Neuronal stem cell (in vitro differentiated cells): ENCODE results near the gene ATP8A2.

Experiments used
- DNase-seq: peaks from one replicate; pipeline ENCODE4 v3.0.0-alpha.2; 2013; ENCODE audit warnings: low spot score
- H2AFZ ChIP-seq: one replicate; pipeline ENCODE4 v1.6.1; 2013; ENCODE audit warnings: mild to moderate bottlenecking, low read length, inconsistent platforms
- H2AK5ac ChIP-seq: 2 replicates; pipeline ENCODE4 v1.6.1; 2013; ENCODE audit warnings: low read depth, mild to moderate bottlenecking, inconsistent platforms, low read length, moderate library complexity, mixed read lengths
- H2BK120ac ChIP-seq: 2 replicates; pipeline ENCODE4 v1.6.1; 2013; ENCODE audit warnings: low read depth, mild to moderate bottlenecking, inconsistent platforms, low read length, moderate library complexity, mixed read lengths
- H2BK12ac ChIP-seq: one replicate; pipeline ENCODE4 v1.6.1; 2013; ENCODE audit warnings: low read length, inconsistent platforms
- H2BK15ac ChIP-seq: 2 replicates; pipeline ENCODE4 v1.6.1; 2013; ENCODE audit warnings: mild to moderate bottlenecking, low read length, inconsistent platforms, mixed read lengths
- H2BK5ac ChIP-seq: one replicate; pipeline ENCODE4 v1.6.1; 2013; ENCODE audit warnings: inconsistent platforms, mild to moderate bottlenecking, low read length, moderate library complexity
- H3K14ac ChIP-seq: one replicate; pipeline ENCODE4 v1.6.1; 2013; ENCODE audit warnings: low read length, inconsistent platforms
- H3K18ac ChIP-seq: 2 replicates; pipeline ENCODE4 v1.6.1; 2013; ENCODE audit warnings: low read length, inconsistent platforms
- H3K23ac ChIP-seq: 2 replicates; pipeline ENCODE4 v1.6.1; 2013; ENCODE audit warnings: low read depth, mild to moderate bottlenecking, mixed read lengths, low read length, inconsistent platforms; ENCODE audit not compliant: poor library complexity
- H3K27ac ChIP-seq: replicated peaks from 3 replicates; pipeline ENCODE4 v1.5.1; 2013; ENCODE audit warnings: low read length, inconsistent platforms
- H3K27me3 ChIP-seq, 3 experiments: 2 replicates each; pipeline ENCODE4 v1.6.1; 2013; ENCODE audit warnings: low read length in 3 of 3, mild to moderate bottlenecking in 2 of 3, inconsistent platforms in 1 of 3, low read depth in 1 of 3, mixed read lengths in 1 of 3, moderate library complexity in 1 of 3; ENCODE audit not compliant: control insufficient read depth in 3 of 3, insufficient read depth in 3 of 3
- H3K36me3 ChIP-seq, 2 donors: replicated peaks in 1 of 2; 2 replicates each; pipeline ENCODE4 v1.6.1; 2013; ENCODE audit warnings: low read length in 2 of 2; ENCODE audit not compliant: control insufficient read depth in 2 of 2, insufficient read depth in 2 of 2
- H3K4ac ChIP-seq: 2 replicates; pipeline ENCODE4 v1.6.1; 2013; ENCODE audit warnings: inconsistent platforms, mild to moderate bottlenecking, low read length, moderate library complexity
- H3K4me1 ChIP-seq, 2 donors: 1 replicate in 1 of 2; 2 replicates in 1 of 2; pipeline ENCODE4 v1.6.1; 2013; ENCODE audit warnings: low read length in 2 of 2, low read depth in 1 of 2; ENCODE audit not compliant: control insufficient read depth in 2 of 2, insufficient read depth in 1 of 2
- H3K4me2 ChIP-seq: one replicate; pipeline ENCODE4 v1.6.1; 2013; ENCODE audit warnings: mild to moderate bottlenecking, low read length, inconsistent platforms; ENCODE audit not compliant: insufficient read depth, poor library complexity, severe bottlenecking
- H3K4me3 ChIP-seq, 2 donors: 2 replicates each; pipeline ENCODE4 v1.5.1; 2013; ENCODE audit warnings: low read length in 2 of 2, mild to moderate bottlenecking in 2 of 2, inconsistent platforms in 1 of 2, moderate library complexity in 1 of 2
- H3K79me1 ChIP-seq: one replicate; pipeline ENCODE4 v1.6.1; 2013; ENCODE audit warnings: low read depth, mild to moderate bottlenecking, inconsistent platforms, low read length, moderate library complexity
- H3K9ac ChIP-seq: one replicate; pipeline ENCODE4 v1.6.1; 2013; ENCODE audit warnings: mild to moderate bottlenecking, low read depth, low read length, inconsistent platforms; ENCODE audit not compliant: poor library complexity
- H3K9me3 ChIP-seq, 2 donors: replicated peaks in 1 of 2; 2 replicates each; pipeline versions ENCODE3 to v1.6.1; 2013; ENCODE audit warnings: low read length in 2 of 2, mild to moderate bottlenecking in 2 of 2, inconsistent platforms in 1 of 2, low read depth in 1 of 2, mixed read lengths in 1 of 2, moderate library complexity in 1 of 2; ENCODE audit not compliant: control insufficient read depth in 2 of 2, insufficient read depth in 1 of 2
- H4K8ac ChIP-seq: one replicate; pipeline ENCODE4 v1.6.1; 2013; ENCODE audit warnings: low read depth, mild to moderate bottlenecking, inconsistent platforms, low read length, moderate library complexity
- H4K91ac ChIP-seq: one replicate; pipeline ENCODE4 v1.6.1; 2013; ENCODE audit warnings: low read length, low read depth, mild to moderate bottlenecking, inconsistent platforms; ENCODE audit not compliant: poor library complexity
- WGBS, 2 donors: extraction: QIAGEN DNeasy Blood & Tissue Kit; methylation state at CpG; one replicate each; pipeline ENCODE4 v1.1.7; 2013; ENCODE audit warnings: missing lambda C conversion rate in 2 of 2, mixed read lengths in 1 of 2; ENCODE audit not compliant: insufficient read length in 2 of 2, insufficient replicate concordance in 1 of 2; ENCODE audit errors: extremely low coverage in 2 of 2; 5-methylcytosine and 5-hydroxymethylcytosine counted together

ATP8A2 gene

DNA sequence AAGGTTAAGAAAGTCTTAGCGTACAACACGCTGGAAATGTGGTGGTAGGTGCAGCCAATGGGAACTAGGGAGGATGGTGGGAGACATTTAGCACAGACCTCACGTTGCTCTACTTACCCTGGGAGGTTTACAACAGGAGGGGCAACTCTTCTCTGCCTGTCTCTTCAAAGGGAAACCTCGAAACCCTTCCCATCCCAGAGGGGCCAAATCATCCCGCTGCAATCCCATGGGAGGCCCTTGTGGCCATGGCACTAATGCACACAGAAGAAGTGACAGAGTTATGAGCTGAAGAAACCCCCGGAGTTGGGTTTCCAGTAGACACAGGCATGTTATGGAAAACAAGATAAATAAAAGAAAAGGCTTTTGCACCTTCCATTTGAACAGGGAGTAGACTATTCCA, 644.4 kb downstream of the ATP8A2 start:
- Histone ChIP-seq H2AFZ (no peak overlapping the region), H2AK5ac (no peak overlapping the region), H3K4me1 (peaks cover 0 to 5% of the 10 kb centered on the region in 2 donors), H4K8ac (no peak overlapping the region), H3K23ac (no peak overlapping the region), H2BK12ac (no peak overlapping the region), H3K4ac (no peak overlapping the region), H3K27ac (no peak overlapping the region), H3K14ac (no peak overlapping the region), H2BK5ac (no peak overlapping the region), H3K4me3 (no peak overlapping the region), H2BK15ac (no peak overlapping the region), H3K18ac (no peak overlapping the region), H3K9ac (no peak overlapping the region), H3K79me1 (no peaks in the 10 kb centered on the region), H3K36me3 (no peaks in the 10 kb centered on the region), H3K9me3 (no peaks in the 10 kb centered on the region), H3K27me3 (peaks cover 0 to 23% (median 0%) of the 10 kb centered on the region in 3 experiments), H2BK120ac (no peak overlapping the region), H4K91ac (no peak overlapping the region), H3K4me2 (no peak overlapping the region)
- DNase-seq = no peak
- WGBS, 2 donors = no CpG with 5 or more reads among the region's 6 CpGs

DNA sequence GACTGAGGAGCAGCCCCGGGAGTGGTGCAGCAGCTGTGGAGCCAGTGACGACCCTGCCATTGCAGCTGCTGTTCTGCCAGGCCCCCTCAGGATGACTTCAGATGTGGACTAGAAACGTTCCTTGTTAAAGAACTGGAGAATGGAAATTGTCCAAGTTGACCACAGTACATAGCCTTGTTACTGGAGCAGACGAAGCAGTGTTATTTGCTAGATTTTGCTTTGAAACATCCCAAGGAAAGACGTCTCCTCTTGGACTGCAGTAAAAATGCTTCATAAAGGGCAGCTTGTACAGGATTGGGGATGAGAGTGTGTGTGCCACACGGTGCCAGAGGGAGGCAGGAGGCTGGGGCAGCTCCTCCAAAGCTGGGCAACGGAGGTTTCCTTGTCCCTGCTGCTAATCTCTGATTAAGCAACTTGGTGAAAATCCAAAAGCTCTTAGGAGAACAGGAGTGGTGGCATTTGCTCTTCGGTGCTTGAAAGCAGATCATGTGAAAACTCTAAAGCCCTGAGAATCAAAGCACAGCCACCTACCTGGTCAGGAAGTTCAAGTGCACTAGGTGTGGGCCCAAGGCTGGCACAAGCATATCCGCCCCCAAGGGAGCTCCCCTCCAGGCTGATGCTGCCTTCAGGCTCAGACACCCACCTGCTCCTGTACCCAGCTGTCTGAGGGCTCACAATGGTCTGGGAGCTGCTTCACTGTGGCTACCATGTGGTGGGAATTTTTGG, 645.6 kb downstream of the ATP8A2 start:
- DNase-seq = no peak
- H3K4me3 ChIP-seq = no peak overlapping the region
- H3K18ac ChIP-seq = peak overlapping the region; percentile 54
- H2BK5ac ChIP-seq = no peak overlapping the region
- no peaks in the 10 kb centered on the region for H3K79me1 ChIP-seq
- no CpG with 5 or more reads among the region's 9 CpGs for WGBS, 2 donors
- no peak overlapping the region for H2AFZ ChIP-seq
- no peak overlapping the region for H3K23ac ChIP-seq
- peaks cover 0 to 28% (median 0%) of the 10 kb centered on the region in 3 experiments for H3K27me3 ChIP-seq
- no peak overlapping the region for H4K91ac ChIP-seq
- no peak overlapping the region for H4K8ac ChIP-seq
- peak overlapping the region; percentile 33 for H2BK15ac ChIP-seq
- H3K14ac ChIP-seq = no peak overlapping the region
- H3K27ac ChIP-seq = no peak overlapping the region
- no peak overlapping the region for H3K4ac ChIP-seq
- no peaks in the 10 kb centered on the region for H3K36me3 ChIP-seq
- no peak overlapping the region for H2BK12ac ChIP-seq
- peak overlapping the region; percentile 26 for H2BK120ac ChIP-seq
- no peak overlapping the region for H3K9ac ChIP-seq
- peaks cover 0 to 5% of the 10 kb centered on the region in 2 donors for H3K4me1 ChIP-seq
- H3K4me2 ChIP-seq = no peak overlapping the region
- H2AK5ac ChIP-seq = peak overlapping the region; percentile 20
- H3K9me3 ChIP-seq = no peaks in the 10 kb centered on the region

- Histone ChIP-seq H2BK5ac (no peak overlapping the region), H3K4me1 (peaks cover 0 to 9% of the 10 kb centered on the region in 2 donors), H3K27ac (no peak overlapping the region), H3K27me3 (peaks cover 0 to 35% (median 0%) of the 10 kb centered on the region in 3 experiments), H2BK15ac (peak overlapping the region; percentile 33), H4K91ac (no peak overlapping the region), H4K8ac (no peak overlapping the region), H2AK5ac (peak overlapping the region; percentile 20), H2AFZ (no peak overlapping the region), H3K36me3 (no peaks in the 10 kb centered on the region), H3K18ac (peak overlapping the region; percentile 57), H3K4me3 (no peak overlapping the region), H3K23ac (no peak overlapping the region), H3K9ac (no peak overlapping the region), H3K79me1 (no peaks in the 10 kb centered on the region), H3K4me2 (no peak overlapping the region), H2BK12ac (peak overlapping the region; percentile 36), H3K9me3 (no peaks in the 10 kb centered on the region), H3K4ac (no peak overlapping the region), H3K14ac (no peak overlapping the region), H2BK120ac (peak overlapping the region; percentile 26)
- WGBS, 2 donors = no CpG with 5 or more reads among the region's 6 CpGs
- DNase-seq = no peak
Measured at GRCh38 chr13:26017932-26018665, 646.3 kb downstream of the ATP8A2 start.

DNA sequence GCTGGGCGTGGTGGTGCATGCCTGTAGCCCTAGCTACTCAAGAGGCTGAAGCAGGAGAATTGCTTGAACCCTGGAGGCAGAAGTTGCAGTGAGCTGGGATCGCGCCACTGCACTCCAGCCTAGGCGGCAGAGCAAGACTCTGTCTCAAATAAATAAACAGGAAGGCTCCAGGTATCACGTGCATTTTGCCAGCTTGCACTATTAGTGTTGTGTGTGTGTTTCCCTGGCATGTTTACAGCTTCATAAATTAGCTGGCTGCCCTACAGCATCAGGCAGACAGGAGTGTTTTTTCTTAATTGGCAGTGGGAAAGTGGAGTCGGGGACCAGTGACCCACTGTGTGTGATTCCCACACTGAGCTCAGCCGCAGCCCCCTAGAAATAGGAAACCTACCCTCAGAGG, 647.5 kb downstream of the ATP8A2 start:
- no peak overlapping the region for H3K14ac ChIP-seq
- H2AK5ac ChIP-seq = no peak overlapping the region
- no peak overlapping the region for H2BK12ac ChIP-seq
- H4K91ac ChIP-seq = no peak overlapping the region
- no peak overlapping the region for H3K4me2 ChIP-seq
- no peak overlapping the region for H3K9ac ChIP-seq
- WGBS, 2 donors = no CpG with 5 or more reads among the region's 7 CpGs
- no peak overlapping the region for H2AFZ ChIP-seq
- H2BK5ac ChIP-seq = no peak overlapping the region
- no peaks in the 10 kb centered on the region for H3K79me1 ChIP-seq
- H3K18ac ChIP-seq = no peak overlapping the region
- H4K8ac ChIP-seq = no peak overlapping the region
- no peak overlapping the region for H3K27ac ChIP-seq
- peaks cover 0 to 10% of the 10 kb centered on the region in 2 donors for H3K4me1 ChIP-seq
- no peaks in the 10 kb centered on the region for H3K36me3 ChIP-seq
- no peaks in the 10 kb centered on the region for H3K9me3 ChIP-seq
- H3K27me3 ChIP-seq = peaks cover 0 to 36% (median 0%) of the 10 kb centered on the region in 3 experiments
- no peak overlapping the region for H3K4ac ChIP-seq
- H3K4me3 ChIP-seq = no peak overlapping the region
- no peak overlapping the region for H2BK120ac ChIP-seq
- H3K23ac ChIP-seq = no peak overlapping the region
- DNase-seq = no peak
- no peak overlapping the region for H2BK15ac ChIP-seq
